Effector memory CD8-positive, alpha-beta T cell (primary cell): ENCODE data around the gene SPATA13.
A peak's percentile ranks its signal among the peaks of the same experiment; 100 is the strongest.

ENCODE experiments used
- ATAC-seq: fragments of 150-1000 bp; cut with Tn5 transposase; replicated peaks from 2 replicates; pipeline ENCODE4 v1.10.0; 2021; ENCODE audit warnings: mild to moderate bottlenecking, moderate library complexity
- DNase-seq, 3 experiments: peaks; one replicate each; pipeline ENCODE4 v3.0.0; 2021
- H3K27ac Mint-ChIP-seq, 2 donors: one replicate each; pipeline ENCODE4 v1.8.0; 2022; ENCODE audit warnings: mild to moderate bottlenecking in 2 of 2, mixed read lengths in 2 of 2, moderate library complexity in 2 of 2
- H3K27me3 Mint-ChIP-seq, 2 donors: one replicate each; pipeline ENCODE4 v1.8.0; 2022; ENCODE audit warnings: mixed read lengths in 2 of 2
- H3K36me3 Mint-ChIP-seq: one replicate; pipeline ENCODE4 v1.8.0; 2022; ENCODE audit warnings: mild to moderate bottlenecking, moderate library complexity, mixed read lengths; ENCODE audit not compliant: insufficient read depth
- H3K4me1 Mint-ChIP-seq, 2 donors: one replicate each; pipeline ENCODE4 v1.8.0; 2022; ENCODE audit warnings: low read depth in 2 of 2, mixed read lengths in 2 of 2
- H3K4me3 Mint-ChIP-seq, 2 donors: one replicate each; pipeline ENCODE4 v1.8.0; 2022; ENCODE audit warnings: mild to moderate bottlenecking in 2 of 2, mixed read lengths in 2 of 2, moderate library complexity in 2 of 2
- H3K9me3 Mint-ChIP-seq, 2 donors: one replicate each; pipeline ENCODE4 v1.8.0; 2022; ENCODE audit warnings: mixed read lengths in 2 of 2

The SPATA13 gene

GRCh38 chr13:24162604-24163003, 2.1 kb downstream of the SPATA13 start:
- no peak for ATAC-seq
- Mint-ChIP-seq H3K27me3 (peaks cover 5 to 12% of the 10 kb centered on the region in 2 donors), H3K4me3 (peak overlapping the region; percentile 87)

GRCh38 chr13:24165746-24166145, 5.2 kb downstream of the SPATA13 start:
- Mint-ChIP-seq H3K4me3 (no peak overlapping the region), H3K9me3 (no peaks in the 10 kb centered on the region), H3K27ac (no peak overlapping the region), H3K27me3 (peaks cover 5 to 12% of the 10 kb centered on the region in 2 donors), H3K36me3 (no peaks in the 10 kb centered on the region), H3K4me1 (peaks cover 11 to 16% of the 10 kb centered on the region in 2 donors)
- no peak for ATAC-seq
- no peak for DNase-seq

More at GRCh38 chr13:24162604-24163003, 2.1 kb downstream of the SPATA13 start:
- Mint-ChIP-seq H3K9me3 (no peaks in the 10 kb centered on the region), H3K27ac (peak overlapping the region in 1 of 2 donors; percentile 6), H3K4me1 (peaks cover 11 to 16% of the 10 kb centered on the region in 2 donors), H3K36me3 (no peaks in the 10 kb centered on the region)
- DNase-seq, result no peak

DNA sequence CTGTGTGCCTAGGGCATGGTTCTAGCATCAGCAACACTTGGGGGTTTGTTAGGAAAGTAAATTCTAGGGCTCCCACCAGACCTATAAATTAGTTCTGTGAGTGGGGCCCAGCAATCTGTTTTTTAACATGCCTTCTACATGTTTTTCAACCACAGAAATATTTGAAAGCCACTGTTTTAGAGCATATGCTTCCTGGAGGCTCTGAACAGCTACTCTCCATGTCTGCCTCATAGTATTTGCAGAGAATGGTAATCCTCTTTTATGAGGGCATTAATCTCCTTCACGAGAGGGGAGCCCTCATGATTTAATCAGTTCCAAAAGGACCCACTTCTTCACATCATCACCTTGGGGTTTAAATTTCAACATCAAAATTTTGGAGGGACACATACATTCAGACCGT, 6.0 kb downstream of the SPATA13 start:
- H3K4me1 Mint-ChIP-seq, result peaks cover 11 to 14% of the 10 kb centered on the region in 2 donors
- H3K4me3 Mint-ChIP-seq, result no peak overlapping the region
- no peaks in the 10 kb centered on the region for H3K9me3 Mint-ChIP-seq
- H3K36me3 Mint-ChIP-seq, result no peaks in the 10 kb centered on the region
- DNase-seq (no peak), ATAC-seq (no peak)
- peaks cover 5 to 12% of the 10 kb centered on the region in 2 donors for H3K27me3 Mint-ChIP-seq
- H3K27ac Mint-ChIP-seq, result no peak overlapping the region

- Mint-ChIP-seq H3K4me3 (no peak overlapping the region), H3K27me3 (no peaks in the 10 kb centered on the region), H3K9me3 (no peaks in the 10 kb centered on the region), H3K36me3 (no peaks in the 10 kb centered on the region), H3K4me1 (peaks cover 0 to 5% of the 10 kb centered on the region in 2 donors), H3K27ac (no peak overlapping the region)
- ATAC-seq (no peak), DNase-seq (no peak)
These were observed 7.3 kb downstream of the SPATA13 start for GRCh38 chr13:24167666-24168391.

DNA sequence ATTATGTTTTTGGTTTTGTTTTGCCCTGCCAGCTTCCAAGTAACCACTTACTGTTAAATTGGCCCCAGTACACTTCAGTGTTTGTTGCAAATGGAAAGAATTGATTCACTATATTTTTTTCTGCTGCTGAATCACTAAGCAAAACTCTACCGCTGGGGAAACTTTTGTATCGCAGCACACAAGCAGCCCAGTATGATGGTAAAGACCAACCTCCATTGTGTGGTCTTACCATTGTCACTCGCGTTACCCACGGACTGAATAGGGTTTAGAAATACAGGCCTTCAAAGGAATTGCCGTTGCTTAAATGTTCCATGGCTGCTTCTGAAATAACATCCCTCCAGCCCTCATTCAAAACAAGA, 7.9 kb downstream of the SPATA13 start:
- H3K9me3 Mint-ChIP-seq, result no peaks in the 10 kb centered on the region
- ATAC-seq (no peak), DNase-seq (no peak)
- H3K4me1 Mint-ChIP-seq, result peaks cover 0 to 5% of the 10 kb centered on the region in 2 donors
- no peak overlapping the region for H3K27ac Mint-ChIP-seq
- no peaks in the 10 kb centered on the region for H3K36me3 Mint-ChIP-seq
- no peaks in the 10 kb centered on the region for H3K27me3 Mint-ChIP-seq
- H3K4me3 Mint-ChIP-seq, result no peak overlapping the region

GRCh38 chr13:24168979-24169378, 8.5 kb downstream of the SPATA13 start:
- no peak for ATAC-seq
- no peak overlapping the region for H3K4me3 Mint-ChIP-seq
- H3K27ac Mint-ChIP-seq, result no peak overlapping the region
- H3K27me3 Mint-ChIP-seq, result no peaks in the 10 kb centered on the region
- no peaks in the 10 kb centered on the region for H3K36me3 Mint-ChIP-seq
- H3K4me1 Mint-ChIP-seq, result peaks cover 5% of the 10 kb centered on the region in 2 donors
- no peaks in the 10 kb centered on the region for H3K9me3 Mint-ChIP-seq
- no peak for DNase-seq

GRCh38 chr13:24172071-24172470, 11.6 kb downstream of the SPATA13 start:
- no peaks in the 10 kb centered on the region for H3K36me3 Mint-ChIP-seq
- peaks cover 0 to 12% of the 10 kb centered on the region in 2 donors for H3K4me1 Mint-ChIP-seq
- no peaks in the 10 kb centered on the region for H3K27me3 Mint-ChIP-seq
- DNase-seq (no peak), ATAC-seq (no peak)
- H3K9me3 Mint-ChIP-seq, result no peaks in the 10 kb centered on the region
- no peak overlapping the region for H3K27ac Mint-ChIP-seq
- no peak overlapping the region for H3K4me3 Mint-ChIP-seq

GRCh38 chr13:24173795-24174194, 13.3 kb downstream of the SPATA13 start:
- Mint-ChIP-seq H3K4me1 (peaks cover under 1 to 12% of the 10 kb centered on the region in 2 donors), H3K36me3 (no peaks in the 10 kb centered on the region), H3K27ac (no peak overlapping the region), H3K4me3 (peak overlapping the region in 1 of 2 donors; percentile 35), H3K27me3 (no peaks in the 10 kb centered on the region), H3K9me3 (no peaks in the 10 kb centered on the region)
- no peak for ATAC-seq
- DNase-seq, result no peak

- Mint-ChIP-seq H3K27me3 (no peaks in the 10 kb centered on the region), H3K4me1 (peaks cover 2 to 12% of the 10 kb centered on the region in 2 donors), H3K4me3 (no peak overlapping the region), H3K36me3 (no peaks in the 10 kb centered on the region), H3K9me3 (no peaks in the 10 kb centered on the region), H3K27ac (no peak overlapping the region)
- DNase-seq (no peak), ATAC-seq (no peak)
These were observed 15.3 kb downstream of the SPATA13 start for GRCh38 chr13:24175847-24176246.

- DNase-seq (no peak), ATAC-seq (no peak)
- no peaks in the 10 kb centered on the region for H3K9me3 Mint-ChIP-seq
- H3K27me3 Mint-ChIP-seq, result no peaks in the 10 kb centered on the region
- H3K4me3 Mint-ChIP-seq, result no peak overlapping the region
- H3K36me3 Mint-ChIP-seq, result no peaks in the 10 kb centered on the region
- peaks cover 2 to 12% of the 10 kb centered on the region in 2 donors for H3K4me1 Mint-ChIP-seq
- H3K27ac Mint-ChIP-seq, result no peak overlapping the region
These were observed 16.0 kb downstream of the SPATA13 start for GRCh38 chr13:24176351-24177101.

GRCh38 chr13:24178847-24179485, 18.4 kb downstream of the SPATA13 start:
- Mint-ChIP-seq H3K27ac (no peak overlapping the region), H3K36me3 (no peaks in the 10 kb centered on the region), H3K4me3 (no peak overlapping the region), H3K4me1 (peaks cover 5 to 18% of the 10 kb centered on the region in 2 donors), H3K27me3 (no peaks in the 10 kb centered on the region), H3K9me3 (peaks cover 4 to 7% of the 10 kb centered on the region in 2 donors)
- ATAC-seq (no peak), DNase-seq (no peak)

- Mint-ChIP-seq H3K9me3 (peaks cover 4 to 7% of the 10 kb centered on the region in 2 donors), H3K36me3 (no peaks in the 10 kb centered on the region), H3K4me3 (no peak overlapping the region), H3K27me3 (no peaks in the 10 kb centered on the region), H3K4me1 (peaks cover 5 to 14% of the 10 kb centered on the region in 2 donors), H3K27ac (no peak overlapping the region)
- DNase-seq (no peak), ATAC-seq (no peak)
These were observed 18.9 kb downstream of the SPATA13 start for GRCh38 chr13:24179486-24179850.

DNA sequence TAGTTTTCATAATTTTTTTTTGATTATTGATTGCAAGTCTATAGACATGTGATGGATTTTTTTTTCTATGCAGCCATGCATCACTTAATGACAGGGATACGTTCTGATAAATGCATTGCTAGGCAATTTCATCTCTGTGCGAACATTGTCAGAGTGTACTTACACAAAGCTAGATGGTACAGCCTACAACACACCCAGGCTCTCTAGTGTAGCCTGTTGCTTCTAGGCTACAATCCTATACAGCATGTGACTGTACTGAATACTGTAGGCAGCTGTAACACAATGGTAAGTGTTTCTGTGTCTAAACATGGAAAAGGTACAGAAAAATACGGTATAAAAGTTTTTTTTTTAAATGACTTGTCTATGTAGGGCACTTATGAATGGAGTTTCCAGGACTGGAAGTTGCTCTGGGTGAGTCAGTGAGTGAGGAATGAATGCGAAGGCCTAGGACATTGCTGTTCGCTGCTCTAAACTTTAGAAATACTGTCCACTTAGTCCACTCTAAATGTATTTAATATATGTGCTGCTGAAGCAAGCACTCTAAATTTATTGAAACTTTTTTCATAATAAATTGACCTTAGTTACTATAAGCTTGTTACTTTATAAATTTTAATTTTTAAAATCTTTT, 20.3 kb downstream of the SPATA13 start:
- Mint-ChIP-seq H3K4me3 (no peak overlapping the region), H3K27ac (no peak overlapping the region), H3K4me1 (peaks cover 5 to 14% of the 10 kb centered on the region in 2 donors), H3K9me3 (peaks cover 4 to 7% of the 10 kb centered on the region in 2 donors), H3K36me3 (no peaks in the 10 kb centered on the region), H3K27me3 (no peaks in the 10 kb centered on the region)
- no peak for DNase-seq
- ATAC-seq, result no peak
